ENCODE data around the gene CACNA1S.

Gene CACNA1S

DNA sequence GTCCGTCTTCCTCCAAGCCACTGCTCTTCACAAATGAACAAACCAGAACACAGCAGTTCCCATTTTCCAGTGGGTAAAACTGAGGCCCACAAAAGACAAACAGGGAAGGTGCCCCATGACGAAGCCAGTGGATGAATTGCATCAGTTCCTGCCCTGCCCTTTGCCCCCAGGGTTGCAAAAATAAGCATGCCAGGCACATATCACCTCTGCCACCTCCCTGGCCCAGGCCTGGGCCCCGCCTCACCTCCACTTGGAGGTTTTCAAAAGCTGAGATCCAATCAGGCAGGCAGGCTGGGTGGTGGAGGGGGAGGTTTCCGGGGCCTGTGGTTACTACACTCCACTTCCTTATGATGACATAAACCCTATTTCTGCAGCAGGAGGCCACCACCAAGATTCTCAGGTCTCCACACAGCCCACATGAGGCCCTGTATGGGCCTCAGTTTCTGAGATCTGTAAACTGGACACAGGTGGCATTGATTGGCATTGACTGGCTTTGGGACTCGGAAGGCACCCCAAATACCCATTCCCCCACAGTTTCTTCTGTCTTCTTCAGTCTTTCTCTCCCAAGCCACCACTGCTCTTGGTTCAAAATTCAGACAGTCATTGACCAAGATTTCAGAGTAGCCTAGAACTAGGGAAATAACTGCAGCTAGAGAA, 92.8 kb downstream of the CACNA1S start:
- FAIRE-seq = peak; percentile 93
- DNase-seq (ENCODE audit: extremely low spot score, insufficient read length, low read depth) = peak; percentile 86

DNA sequence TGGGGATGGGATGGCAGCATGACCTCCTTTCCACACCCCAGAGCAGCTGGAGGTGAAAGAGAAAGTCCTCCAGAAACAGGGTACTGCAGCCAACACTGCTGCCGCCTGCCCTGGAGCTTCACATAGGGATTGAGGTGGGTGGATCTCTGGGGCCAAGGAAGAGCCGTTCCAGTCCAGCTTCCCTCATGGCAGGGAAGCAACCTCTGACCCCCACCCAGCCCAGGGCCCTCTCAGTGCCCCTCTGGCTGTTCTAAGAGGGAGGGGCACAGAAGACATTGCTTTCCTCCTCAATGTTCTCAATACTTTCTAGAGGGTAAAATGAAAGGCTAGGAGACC, 94.4 kb downstream of the CACNA1S start:
- FAIRE-seq (no peak), DNase-seq (ENCODE audit: extremely low spot score, insufficient read length, low read depth) (no peak)

DNA sequence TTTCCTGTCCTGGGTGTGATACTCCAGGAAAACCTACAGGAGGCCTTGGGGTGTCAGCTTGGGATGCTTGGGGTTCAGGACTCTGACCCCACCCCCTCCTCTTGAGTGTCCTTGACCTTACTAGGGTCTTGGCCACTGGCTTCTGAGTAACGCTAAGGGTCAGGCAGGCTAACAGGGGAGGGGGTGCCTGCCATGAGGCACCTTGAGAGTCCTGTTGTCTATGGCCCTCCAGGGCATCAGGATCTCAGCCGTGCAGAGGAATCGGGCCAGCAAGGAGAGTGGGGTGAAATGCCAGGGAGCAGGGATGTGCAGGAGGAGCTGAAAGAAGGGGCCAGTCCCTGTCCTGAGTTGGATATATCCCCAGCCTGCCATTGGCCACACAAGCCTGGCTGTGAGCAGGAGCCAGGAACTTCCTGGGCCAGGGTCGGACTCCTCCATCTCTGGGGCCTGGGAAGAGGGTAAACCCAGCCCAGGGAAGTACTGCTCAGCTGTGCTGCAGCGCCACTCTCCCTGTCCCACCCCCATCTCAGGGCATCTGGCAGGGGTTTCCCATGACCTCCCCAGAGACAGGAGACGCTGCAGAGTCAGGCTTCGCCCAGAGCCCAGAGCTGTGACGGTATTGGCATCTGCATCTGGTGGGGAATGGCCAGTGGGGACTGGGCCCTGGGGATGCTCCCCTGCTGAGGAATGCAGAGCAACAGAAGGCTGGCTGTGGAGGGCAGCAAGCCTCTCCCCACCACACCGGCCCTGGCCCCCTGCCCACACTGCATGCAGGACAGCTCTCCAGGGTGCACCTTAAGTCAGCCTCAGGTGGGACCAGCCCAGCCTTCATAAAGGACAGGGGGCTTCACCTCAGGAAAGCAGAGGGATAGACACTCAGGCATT, 95.0 kb downstream of the CACNA1S start:
- DNase-seq (ENCODE audit: extremely low spot score, insufficient read length, low read depth) (no peak), FAIRE-seq (no peak)

DNA sequence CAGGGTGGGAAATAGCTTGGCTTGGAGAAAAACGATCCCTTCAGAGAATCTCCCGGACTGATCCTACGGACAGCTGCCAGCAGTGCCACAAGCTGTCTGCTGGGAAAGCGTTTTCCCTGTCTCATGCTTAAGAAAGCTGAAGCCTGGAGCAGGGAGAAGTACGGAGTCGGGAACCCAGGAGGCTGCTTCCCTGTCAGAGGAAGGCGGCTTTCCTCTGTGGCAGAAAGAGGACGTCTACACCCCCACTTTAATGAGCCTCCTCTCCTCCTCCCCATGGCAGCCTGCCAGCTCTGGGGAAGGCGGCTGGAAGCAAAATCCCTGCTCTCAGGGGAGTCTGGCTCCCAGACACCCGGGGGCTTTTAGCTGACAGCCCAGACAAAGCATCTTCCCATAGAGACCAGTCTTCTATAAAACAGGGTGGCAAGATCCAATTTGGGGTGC, 96.0 kb downstream of the CACNA1S start:
- no peak for DNase-seq (ENCODE audit: extremely low spot score, insufficient read length, low read depth)
- FAIRE-seq = no peak

DNA sequence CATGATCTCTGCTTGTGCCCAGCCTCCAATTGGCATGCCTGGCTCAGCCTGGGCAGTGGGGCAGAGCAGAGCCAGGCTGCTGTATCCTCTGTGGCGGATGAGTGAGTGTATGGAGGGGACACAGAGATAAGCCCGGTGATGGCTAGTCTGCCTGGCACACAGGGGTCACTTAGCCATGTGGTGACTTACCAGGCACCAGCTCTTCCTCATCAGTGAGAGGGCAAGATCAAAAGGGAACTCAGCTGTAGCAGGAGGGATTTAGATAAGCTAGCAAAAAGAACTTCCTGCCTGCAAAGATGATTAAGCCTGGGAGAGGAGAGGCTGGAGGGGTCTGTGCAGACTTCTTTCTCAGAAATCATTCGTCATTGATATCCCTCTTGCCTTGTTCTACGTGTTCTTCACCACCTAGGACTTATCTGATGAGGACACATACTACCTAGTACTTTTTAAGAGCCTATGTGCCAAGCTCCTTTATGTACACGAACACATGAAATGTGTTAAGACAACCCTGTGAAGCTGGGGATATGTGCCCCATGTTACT, 96.6 kb downstream of the CACNA1S start:
- FAIRE-seq (no peak), DNase-seq (ENCODE audit: extremely low spot score, insufficient read length, low read depth) (no peak)

DNA sequence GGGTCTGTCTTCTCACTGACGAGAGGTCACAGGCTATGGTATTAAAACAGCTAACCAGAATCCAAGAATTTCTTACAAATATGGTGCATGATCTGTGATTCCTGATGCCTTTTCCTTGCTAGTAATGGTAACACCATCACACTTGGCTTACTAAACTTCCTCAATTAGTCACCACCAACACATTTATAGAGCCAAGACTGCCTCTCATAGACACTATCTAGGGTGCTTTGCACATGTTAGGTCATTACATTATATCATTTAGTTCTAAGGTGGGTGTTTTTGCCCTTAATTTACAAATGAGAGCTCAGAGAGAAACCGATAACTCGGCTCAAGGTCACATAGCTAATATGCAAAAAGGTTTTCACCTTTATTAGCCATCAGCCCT, 97.4 kb downstream of the CACNA1S start:
- no peak for DNase-seq (ENCODE audit: extremely low spot score, insufficient read length, low read depth)

DNA sequence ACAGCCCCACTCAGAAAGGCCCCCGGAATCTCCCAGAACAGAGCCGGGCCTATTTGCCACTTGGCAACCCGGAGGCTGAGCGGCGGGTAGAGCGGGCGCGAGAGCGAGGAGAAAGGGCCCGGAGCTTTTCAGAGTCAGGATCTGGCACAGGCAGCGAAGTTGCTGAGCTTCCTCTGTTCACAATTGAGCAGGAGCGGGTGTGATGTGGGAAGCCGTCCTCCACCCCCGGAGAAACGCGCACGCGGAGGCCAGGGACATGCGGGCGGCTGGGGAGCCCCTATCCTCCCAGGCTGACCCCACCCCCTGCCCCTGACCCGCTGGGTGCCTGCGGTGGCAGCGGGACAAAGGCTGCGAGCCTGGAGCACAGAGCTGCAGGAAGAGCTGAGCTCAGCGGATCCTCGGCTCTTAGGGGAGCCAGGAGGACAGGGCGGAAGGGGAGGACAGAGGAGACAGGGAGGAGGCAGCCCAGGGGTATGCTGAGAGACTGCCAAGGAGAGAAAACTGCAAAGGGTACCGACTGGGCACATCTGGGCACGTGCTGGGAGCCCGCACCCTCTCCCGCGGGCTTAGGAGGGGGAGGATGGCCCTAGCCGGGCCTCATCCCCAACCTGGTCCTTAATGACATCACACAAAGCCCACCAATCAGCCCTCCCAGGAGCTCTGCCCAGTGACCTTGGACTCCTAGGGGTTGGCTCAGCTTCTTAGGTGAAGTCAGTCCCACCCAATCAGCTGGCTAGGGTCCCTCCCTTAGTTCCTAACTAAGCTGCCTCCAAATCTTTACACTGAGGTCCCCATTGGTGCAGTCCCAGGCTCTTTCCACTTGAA, 98.0 kb downstream of the CACNA1S start:
- FAIRE-seq (no peak), DNase-seq (ENCODE audit: extremely low spot score, insufficient read length, low read depth) (no peak)

More for the DNA sequence above, 97.4 kb downstream of the CACNA1S start:
- FAIRE-seq = no peak

DNA sequence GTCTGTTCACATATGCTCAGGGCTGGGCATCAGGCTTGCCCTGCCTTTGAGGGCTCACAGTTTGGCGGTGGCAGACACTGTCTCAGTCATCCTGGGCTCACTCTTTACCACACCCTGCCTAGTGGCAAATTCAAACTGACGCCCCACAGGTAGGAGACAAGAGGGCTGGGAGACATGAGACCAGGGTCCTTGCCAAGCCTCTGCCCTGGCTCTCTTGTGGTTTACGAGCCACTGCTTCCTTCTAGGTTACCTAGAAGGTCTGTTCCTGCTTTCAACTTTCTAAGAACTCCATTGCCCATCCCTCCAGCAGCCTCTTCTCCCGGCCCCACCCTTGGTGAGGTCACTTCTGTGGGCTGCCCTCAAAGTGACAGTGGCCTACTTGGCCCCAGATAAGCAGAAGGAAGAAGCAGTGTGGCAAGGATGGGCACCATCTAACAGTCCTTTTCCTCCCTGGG, 99.2 kb downstream of the CACNA1S start:
- FAIRE-seq (no peak), DNase-seq (ENCODE audit: extremely low spot score, insufficient read length, low read depth) (no peak)

DNA sequence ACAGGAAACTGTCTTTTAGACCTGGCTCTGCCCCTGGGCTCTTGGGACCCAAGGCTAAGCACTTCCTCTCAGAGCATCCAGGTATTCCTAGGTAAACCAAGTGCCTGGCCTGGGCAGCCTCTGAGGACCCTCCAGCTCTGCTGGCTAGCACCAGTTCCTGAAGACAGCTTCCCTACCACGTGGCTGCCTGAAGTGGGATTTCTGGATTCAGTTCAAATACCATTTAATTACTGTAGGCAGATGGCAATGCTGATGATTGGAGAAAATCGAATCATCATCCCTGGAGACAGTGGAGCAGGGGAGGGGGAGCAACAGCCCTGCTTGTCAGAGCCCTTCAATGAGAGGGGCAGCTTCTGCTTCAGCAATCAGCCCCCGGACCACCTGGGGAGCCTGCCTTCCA, 100.6 kb downstream of the CACNA1S start:
- no peak for FAIRE-seq
- DNase-seq (ENCODE audit: extremely low spot score, insufficient read length, low read depth) = no peak

DNA sequence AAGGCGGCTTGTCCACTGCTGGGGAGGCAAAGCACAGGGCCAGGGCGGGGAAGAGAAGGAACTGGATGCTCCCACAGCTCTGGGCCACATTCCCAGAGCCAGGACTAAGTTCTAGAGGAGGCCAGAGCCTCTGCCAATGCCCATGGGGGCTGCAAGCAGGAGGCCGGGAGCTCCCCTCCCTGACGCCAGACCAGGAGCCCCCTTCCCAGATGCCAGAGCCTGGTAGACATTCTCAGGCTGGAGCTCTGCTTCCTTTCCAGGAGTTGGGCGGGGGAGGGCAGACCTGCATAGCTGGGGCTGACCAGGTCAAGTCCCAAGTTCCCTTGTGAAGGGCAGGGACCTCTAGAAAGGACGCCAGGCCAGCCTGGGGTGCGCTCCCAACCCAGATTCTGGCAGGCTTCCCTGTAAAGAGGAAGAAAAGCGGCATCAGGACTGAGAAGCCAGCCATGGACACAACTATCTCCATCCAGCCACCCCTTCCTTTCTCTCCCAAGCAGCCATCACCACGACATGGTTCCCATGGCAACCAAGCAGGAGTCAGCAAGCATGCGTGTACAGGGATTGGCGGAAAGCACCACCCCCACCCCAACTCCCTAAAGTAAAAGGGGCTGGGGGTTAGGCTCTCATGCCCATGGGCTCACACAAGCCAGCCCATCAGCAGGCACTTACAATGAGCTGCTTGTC, 102.1 kb downstream of the CACNA1S start:
- FAIRE-seq (no peak), DNase-seq (ENCODE audit: extremely low spot score, insufficient read length, low read depth) (no peak)

DNA sequence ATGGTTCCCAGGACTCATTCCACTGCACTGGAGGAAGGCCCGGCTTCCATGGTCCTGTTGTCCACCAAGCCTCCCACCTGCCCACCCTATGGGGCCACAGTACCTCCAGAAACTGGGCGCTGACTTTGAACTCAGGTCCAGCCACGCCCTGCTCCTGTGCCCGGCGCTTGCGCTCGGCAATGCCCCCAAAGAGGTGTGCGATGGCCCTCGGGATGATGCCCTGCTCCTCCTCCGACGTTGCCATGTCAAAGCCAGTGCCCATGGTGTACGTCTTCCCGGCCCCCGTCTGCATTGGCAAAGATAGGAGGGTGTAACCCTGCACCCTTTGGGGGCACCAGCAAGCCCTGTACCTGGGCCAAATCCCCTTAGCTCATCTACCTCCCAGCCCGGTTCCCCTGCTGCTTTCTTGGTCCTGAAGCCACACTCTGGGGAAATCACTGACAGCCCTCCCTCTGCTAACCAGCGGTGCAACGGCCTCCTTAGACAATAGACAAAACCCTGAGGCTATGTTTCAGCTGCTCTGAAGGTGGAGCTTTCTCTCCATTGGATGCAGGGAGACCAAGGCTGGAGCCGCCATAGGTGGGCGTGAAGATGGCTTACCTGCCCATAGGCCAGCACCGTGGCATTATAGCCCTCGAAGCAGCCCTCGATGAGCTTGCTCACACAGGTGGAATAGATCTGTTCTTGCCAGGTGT, 103.4 kb downstream of the CACNA1S start:
- DNase-seq (ENCODE audit: extremely low spot score, insufficient read length, low read depth) (no peak), FAIRE-seq (no peak)

DNA sequence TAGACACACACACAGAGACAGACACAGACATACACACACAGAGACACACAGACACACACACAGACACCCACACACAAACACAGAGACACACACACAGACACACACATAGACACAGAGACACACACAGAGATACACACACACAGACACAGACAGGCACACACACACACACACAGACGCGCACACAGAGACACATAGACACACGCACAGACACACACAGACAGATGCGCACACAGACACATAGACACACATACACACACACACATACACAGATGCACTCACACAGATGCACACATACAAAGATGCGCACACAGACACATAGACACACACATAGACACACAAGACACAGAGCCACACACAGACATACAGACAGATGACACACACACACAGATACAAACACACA, 104.7 kb downstream of the CACNA1S start:
- no peak for DNase-seq (ENCODE audit: extremely low spot score, insufficient read length, low read depth)
- no peak for FAIRE-seq

DNA sequence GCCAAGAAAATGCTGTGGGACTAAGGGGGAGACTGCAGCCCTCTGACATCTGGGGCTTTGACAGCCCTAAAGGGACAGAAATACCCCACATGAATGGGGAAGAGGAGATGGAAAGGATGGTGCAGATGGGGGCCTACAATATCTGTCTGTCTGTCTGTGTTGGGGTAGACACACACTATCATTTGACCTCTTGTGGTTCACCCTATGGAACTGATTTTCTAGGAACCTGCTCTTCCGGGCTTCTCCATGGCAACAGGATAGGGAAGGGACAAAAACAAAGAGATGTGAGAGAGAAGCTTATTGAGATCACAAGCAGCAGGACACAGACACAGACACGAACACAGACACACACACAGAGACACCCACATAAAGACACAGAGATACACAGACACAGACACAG, 105.8 kb downstream of the CACNA1S start:
- DNase-seq (ENCODE audit: extremely low spot score, insufficient read length, low read depth) (no peak), FAIRE-seq (no peak)

DNA sequence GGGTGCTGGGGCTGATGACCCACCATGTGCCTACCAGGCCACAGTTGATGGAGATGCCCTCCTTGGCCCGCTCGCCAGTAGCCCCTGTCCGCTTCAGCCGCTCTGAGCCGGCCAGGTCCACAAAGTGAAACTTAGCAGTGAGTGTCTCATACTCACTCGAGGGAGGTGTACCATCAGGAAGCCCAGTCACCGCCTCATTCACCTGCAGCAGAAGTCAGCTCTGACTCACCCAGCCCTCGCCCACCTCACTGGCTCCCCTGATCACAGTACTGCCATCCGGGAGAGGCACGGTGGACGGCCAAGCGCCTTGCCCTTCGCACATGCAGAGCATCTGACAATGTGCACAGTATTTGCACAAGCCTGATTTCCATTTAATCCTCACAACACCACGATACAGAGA, 107.5 kb downstream of the CACNA1S start:
- FAIRE-seq = no peak
- DNase-seq (ENCODE audit: extremely low spot score, insufficient read length, low read depth) = no peak

DNA sequence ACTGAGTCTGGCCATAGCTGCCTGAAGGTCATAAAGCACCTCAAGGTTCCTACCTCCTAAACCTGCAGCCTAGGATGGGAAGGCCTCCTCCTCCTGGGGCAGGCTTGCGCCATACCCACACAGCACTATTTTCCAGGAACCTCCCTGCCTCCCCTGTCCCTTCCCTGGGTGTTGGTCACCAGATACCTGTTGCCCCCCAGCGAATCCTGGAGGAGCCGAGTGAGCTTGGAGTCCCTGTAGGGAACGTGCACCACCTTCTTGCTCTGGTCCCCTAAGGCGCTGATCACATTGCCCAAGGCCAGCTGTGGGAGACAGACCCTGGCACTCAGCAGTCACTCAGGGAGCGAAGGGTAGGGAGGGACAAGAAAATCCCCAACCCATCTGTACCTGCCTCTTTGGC, 108.1 kb downstream of the CACNA1S start:
- FAIRE-seq (no peak), DNase-seq (ENCODE audit: extremely low spot score, insufficient read length, low read depth) (no peak)

DNA sequence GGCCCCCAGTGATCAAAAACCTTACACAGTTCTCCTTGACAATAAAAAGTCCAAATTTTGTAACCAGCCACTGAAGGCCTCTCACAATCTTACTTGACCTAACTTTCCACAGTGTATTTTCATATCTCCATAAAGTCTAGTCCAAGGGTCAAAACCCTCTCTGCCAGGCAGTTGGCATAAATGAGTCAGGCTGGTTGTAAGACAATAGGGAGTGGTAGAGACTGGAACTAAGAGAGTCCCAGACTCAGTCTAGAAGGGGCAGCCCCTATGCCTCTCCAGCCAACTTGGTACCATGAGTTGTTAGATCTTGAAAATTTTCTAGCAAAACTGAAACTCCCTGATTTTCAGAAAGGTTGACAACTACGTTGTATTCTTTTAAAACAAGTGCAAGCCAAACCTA, 109.7 kb downstream of the CACNA1S start:
- no peak for FAIRE-seq
- no peak for DNase-seq (ENCODE audit: extremely low spot score, insufficient read length, low read depth)

DNA sequence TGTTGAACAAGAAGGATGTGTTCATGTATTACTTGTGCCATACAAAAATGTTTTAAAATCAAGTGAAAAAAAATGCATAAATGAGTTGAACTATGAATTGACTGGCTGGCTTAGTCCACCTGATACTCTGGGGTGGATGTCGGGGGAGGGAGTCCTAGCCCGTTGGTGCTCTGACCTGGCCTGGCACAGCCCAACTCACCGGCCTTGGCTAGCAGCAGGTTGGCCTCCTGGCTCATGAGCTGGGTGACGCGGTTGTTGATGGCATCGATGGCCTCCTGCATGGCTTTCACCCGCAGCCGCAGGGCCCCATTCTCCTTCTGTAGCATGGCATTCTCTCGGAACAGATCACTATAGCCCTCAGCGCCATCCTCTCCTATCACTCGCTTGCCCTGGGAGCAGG, 110.3 kb downstream of the CACNA1S start:
- no peak for DNase-seq (ENCODE audit: extremely low spot score, insufficient read length, low read depth)
- no peak for FAIRE-seq

DNA sequence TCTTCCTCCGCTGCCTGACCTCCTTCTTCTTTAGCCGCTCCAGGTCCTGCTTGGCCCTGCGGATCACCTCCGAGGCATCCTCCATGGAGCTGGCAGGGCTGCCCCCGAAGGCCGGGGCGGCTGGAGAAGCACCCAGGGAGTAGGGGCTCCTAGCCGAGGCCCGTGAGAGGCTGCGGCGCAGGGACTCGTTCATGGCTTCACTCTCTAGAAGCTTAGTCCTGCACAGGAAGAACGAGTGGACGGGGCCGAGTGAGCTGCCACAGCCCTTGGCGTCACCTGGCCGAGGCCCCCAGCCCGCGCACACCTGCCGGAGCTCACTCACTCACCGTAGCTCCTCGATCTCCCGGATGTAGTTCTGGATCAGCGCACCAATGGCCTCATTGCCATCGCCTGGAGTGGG, 111.8 kb downstream of the CACNA1S start:
- DNase-seq (ENCODE audit: extremely low spot score, insufficient read length, low read depth) (no peak), FAIRE-seq (no peak)

DNA sequence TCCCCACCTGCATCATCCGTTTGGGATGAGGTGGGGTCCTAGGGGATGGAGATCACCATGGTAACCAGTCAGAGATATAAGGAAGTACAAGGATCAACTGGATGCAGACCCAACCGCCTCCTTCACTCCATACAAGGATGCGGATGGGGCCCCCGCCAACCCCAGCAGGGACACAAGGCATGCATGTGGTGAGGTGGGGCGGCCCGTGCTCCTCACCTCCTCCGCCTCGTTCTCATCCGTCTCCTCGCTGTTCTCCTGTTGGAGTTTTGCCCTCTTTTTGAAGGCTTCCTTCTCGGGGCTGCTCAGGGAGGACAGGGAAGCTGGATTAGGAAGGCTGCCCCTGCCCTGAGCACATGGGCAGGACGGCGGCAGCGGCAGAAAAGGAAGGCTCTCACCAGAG, 112.6 kb downstream of the CACNA1S start:
- FAIRE-seq (no peak), DNase-seq (ENCODE audit: extremely low spot score, insufficient read length, low read depth) (no peak)

Measured in GM18507 (cell line).